Superior temporal gyrus (tissue), 1 donor: Measurements from ENCODE around the gene G6PC3.

Source experiments
- DNase-seq: peaks from one replicate; pipeline ENCODE4 v3.0.0-alpha.2; 2016; ENCODE audit errors: extremely low spot score

G6PC3 gene

DNA sequence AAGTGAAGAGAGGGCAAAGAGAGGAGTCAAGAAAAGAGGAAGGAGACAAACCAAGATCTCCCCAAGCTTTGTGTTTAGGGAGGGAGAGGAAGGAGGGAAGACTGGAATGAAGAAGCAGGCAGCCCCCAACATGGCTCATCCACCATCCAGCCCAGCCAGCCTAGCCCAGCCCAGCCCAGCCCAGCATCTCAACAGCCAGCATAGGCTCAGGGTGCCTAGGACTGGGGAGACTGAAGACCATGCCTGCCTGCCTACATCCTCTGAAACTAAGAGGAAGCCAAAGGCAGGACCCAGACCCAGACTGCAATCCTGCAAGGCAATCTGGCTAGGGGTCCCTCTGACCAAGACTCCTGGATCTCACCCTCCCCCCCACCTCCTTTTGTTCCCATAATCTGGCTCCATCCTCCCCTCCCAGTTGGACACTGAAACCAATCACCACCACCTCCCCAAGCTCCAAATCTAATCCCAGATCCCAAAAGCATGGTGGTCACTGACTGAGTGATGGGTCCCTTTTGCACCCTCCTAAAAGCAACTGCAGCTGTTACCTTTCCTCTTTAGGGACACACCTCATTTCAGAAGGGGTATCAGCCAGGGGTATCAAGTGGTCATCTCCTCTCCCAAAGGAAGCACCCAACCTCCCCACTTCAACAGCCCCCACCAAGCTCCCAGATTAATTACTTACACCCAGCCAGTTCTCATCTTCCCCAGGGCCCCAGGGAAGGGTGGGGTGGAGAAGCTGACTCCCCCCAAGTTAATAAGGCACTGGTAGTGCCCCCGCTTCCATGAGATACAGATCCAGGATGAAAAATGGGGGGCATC lies 51.7 kb downstream of the G6PC3 start:
- DNase-seq: no peak

DNA sequence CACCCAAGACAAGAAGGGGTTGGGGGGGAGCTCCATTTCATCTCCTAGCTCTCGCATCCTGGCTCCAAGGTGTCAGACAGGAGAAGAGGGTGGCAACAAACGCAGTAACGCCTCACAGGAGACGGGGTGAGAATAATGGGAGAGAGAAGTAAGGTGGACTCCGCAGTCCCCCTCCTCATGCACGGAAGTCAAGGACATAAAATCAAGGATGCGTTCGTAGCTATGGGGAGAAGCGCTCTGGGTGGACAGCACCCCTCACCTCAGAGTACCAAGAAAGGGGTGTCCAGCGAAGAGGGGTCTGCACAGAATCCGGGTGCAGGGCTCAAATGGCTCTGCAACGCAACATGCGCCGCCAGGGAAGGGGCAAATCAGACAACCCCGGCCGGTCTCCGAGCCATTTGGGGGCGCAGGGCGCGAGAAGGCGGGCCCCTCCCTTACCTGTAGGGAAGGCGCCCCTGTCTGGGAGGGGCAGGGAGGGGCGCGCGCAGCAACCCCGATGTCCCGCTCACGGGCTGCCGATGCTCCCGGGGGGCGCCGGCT lies 52.4 kb downstream of the G6PC3 start:
- no peak for DNase-seq

DNA sequence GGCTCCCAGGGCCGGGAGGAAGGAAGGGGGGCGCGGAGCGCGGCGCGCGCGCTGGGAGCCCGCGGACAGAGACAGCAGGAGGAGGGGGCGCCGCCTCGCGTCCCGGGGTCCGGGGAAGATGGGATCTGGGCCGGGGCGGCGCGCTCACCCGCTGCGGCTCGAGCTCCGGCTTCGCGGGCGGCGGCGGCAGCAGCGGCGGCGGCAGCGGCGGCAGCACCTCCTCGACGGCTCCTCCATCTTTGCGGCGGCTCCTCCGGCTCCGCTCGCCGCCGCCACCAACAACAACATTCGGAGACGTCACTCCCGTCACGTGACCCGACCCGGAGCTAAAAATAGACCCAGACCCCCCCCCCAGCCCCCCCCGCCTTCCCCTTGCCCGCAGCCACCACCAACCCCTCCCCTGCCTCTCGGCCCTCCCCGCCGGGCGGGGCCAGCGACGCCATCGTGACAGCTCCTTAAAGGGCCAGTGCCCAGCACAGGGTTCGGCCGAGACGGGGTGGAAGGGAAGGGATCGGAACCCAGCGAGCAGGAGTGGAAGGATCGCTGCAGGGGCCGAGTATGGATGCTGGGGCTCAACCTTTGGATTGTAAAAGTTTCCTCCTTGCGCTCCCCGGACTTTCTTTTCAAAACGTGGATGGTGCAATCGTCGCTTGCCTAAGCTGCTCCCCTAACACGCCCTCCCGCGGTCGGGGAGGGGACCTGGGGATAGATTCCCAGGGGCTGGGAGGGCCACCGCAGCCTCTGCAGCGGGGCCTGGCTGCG lies 53.0 kb downstream of the G6PC3 start, which contains the start of gene HDAC5:
Gene HDAC5 (minus strand): TSS at position 286 of the 762 bp plus-strand sequence. CDS start 6,126 bp downstream, outside the sequence.
- peak; percentile 97 for DNase-seq

DNA sequence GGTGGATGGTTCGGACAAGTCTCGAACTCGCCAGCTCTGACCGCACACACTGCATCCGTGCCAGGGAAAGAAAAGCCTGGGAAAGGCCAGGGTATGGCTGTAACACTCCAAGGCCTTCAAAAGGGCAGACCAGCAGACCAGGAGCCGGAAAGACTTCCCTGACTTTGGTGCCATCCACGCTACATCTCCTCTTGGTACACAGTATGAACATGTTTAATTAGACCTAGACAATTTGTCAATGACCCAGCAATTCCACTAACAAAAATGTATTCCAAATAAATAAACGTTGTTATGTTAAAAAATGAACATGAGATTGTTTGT lies 53.5 kb downstream of the G6PC3 start:
- DNase-seq: no peak
